Suppressor macrophage (primary cell): ENCODE results near the gene ABLIM1.
A peak's percentile ranks its signal among the peaks of the same experiment; 100 is the strongest.
"Not testable (repeated sequence)": the region's sequence is repeated elsewhere in the genome, so short reads cannot be mapped to it uniquely, and the experiment has no call there.

Source experiments
- DNase-seq, 4 experiments: peaks; one replicate each; pipeline ENCODE4 v3.0.0-alpha.2; 2020 to 2022
- total RNA-seq, 17 experiments: gene quantifications; one replicate each; lab custom pipeline; 2026; ENCODE audit warnings: mixed read lengths in 6 of 17, inconsistent platforms in 3 of 17; lab: John Stamatoyannopoulos, UW

ABLIM1 gene
- total RNA-seq: 2.2 to 46.0 (median 14.9) reads per million in 17 experiments

DNA sequence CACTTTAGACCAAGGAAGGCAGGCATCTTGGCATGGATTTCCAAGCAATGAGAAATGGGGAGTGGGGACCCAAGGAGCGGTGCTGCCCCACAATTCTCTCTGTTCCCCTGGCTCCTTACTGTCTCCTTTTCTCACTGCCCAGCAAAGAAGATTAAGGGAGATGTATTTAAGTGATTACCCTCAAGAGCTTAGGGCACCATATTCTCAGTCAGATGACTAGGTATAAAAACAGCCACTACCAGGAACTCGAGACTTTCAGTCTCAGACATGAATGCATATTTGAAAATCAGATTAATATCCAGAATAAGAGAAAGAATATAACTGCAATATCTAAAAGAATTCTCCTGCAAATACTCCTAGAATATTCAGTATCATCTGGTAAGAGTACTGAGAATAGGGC, at the start of gene ABLIM1:
Gene ABLIM1 (minus strand): TSS at position 101 of the 400 bp plus-strand sequence. CDS start 75 bp downstream, at position 26.
- DNase-seq: no peak

DNA sequence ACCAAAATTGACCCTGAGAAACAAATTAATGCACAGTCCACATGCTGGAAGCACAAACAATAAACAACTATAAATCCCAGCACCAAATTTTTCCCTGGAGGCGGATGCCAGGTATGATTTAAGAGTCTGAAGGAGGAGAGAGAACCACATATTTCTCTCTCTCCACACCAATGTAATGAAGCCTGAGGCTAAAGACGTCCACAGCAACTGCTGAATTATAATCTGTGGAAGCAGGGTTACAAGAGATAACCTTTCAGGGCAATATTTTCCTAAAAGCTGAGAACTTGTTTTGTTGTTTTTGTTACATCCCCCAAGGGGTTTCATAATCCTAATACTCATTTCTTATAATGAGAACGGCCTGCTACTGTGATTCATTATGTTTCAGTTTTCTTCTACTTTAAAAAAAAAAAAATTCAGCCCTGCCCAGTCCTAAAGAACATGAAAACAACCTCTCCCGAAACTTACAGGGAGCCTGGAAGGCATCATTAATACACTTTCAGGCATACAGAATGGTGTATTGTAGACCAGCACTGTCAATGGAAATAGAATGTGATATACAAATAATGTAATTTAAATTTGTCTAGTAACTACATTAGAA, 48.5 kb upstream of the ABLIM1 start:
- DNase-seq: no peak

GRCh38 chr10:114704679-114705078, 46.6 kb upstream of the ABLIM1 start:
- DNase-seq: peak in 1 of 4 experiments; percentile 17

DNA sequence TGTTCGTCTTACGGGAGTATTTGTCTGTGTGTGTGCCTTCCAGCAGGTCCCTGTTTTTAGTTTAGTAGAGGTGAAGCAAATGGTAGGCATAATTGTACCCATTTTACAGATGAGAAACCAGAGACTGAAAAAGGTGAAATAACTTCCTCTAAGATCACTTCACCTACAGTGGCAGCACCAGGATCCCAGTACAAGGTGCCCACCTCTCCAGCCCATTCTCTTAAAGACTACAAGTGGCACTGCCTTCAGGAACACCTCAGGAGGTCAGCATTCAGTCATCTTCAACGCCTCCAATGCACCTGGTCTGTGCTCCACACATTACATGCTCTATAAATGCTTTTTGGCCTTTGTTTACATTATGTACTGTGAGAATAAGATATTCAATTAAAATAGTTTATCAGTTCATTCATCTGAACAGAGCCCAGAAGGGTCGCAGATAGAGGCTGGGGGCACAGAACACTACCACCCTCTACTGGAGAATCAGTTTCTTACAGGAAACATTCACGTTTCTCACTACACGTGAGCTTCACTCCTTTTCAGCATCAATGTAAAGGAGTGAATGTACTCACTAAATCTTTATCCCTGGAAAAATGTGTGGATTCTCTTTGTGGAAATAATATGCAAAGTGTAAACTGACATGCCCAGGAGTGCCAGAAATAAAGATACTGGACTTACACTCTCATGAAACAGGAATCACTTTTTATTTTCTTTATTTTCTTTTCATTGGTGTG, 45.5 kb upstream of the ABLIM1 start:
- DNase-seq: no peak

- DNase-seq: no peak
Observed at GRCh38 chr10:114698271-114699061, 40.4 kb upstream of the ABLIM1 start.

- DNase-seq: no peak
Observed at GRCh38 chr10:114697061-114697598, 39.1 kb upstream of the ABLIM1 start.

DNA sequence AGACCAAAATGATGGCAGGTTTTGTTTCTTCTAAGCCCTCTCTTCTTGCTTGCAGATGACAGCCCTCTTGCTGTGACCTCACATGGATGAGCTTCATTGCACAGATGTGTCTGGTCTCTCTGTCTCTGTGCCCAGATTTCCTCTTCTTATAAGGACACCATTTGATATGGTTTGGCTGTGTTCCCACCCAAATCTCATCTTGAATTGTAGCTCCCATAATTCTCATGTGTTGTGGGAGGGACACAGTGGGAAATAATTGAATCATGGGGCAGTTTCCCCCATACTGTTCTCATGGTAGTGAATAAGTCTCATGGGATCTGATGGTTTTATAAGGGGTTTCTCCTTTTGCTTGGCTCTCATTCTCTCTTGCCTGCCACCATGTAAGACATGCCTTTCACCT, 38.2 kb upstream of the ABLIM1 start:
- DNase-seq: not testable (repeated sequence)

DNA sequence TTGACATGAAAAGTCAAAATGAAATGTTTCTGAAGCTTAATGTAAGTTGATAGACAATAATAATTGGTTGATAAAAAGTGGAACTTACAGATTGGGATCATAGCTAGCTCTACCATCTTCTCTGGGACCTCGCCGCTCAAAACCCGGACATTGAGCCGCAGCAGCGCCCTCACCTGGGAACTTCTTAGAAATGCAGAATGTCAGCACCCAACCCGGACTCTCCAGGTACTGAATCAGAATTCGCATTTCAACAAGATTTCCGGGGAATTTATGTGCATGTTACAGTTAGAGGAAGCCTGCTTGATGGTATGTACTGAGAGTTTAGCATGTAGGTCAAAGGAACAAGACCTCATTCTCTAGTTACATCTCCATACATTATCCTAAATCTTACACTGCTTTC, 36.7 kb upstream of the ABLIM1 start:
- DNase-seq: peak in 3 of 4 experiments; percentile 13 to 36 (median 20)

DNA sequence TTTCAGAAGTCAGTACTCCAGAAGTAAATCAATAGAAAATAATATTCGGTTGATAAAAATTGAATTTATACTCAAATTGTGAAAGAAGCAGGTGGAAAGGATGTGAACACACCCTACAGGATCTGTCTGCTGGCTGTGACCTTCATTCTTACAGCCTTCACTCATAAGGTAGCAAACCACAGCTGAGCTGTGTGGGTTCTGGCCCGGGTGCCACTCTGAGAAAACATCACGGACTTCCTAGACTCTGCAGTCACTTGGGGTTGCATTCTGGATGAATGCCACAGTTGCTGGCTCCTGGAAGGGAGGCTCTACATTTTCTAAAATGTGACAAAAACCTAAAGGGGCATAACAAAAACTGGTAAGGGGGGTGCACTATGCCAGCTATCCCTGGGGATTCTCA, 36.0 kb upstream of the ABLIM1 start:
- DNase-seq: no peak

GRCh38 chr10:114691442-114691941, 33.4 kb upstream of the ABLIM1 start:
- peak in 3 of 4 experiments; percentile 11 to 61 (median 56) for DNase-seq

- DNase-seq: no peak
Observed at GRCh38 chr10:114688786-114689185, 30.7 kb upstream of the ABLIM1 start.

DNA sequence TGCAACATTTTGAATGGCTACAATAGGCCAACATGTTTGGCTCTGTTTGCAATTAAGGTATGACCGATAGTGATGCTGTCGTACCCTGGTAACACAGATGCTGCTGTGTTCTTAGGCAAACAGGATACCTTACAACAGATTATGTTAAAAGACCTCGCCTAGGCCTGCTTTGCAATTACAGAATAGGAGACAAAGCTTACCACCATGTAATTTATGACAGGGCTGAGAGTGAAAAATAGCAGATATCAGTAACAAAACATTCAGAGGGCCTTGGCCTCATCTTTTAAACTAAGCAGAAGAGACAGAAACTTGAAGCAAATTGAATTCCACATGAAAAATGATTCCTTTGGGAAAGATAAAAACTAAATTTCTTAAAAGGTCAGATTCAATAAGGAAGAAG, 29.4 kb upstream of the ABLIM1 start:
- DNase-seq: no peak

DNA sequence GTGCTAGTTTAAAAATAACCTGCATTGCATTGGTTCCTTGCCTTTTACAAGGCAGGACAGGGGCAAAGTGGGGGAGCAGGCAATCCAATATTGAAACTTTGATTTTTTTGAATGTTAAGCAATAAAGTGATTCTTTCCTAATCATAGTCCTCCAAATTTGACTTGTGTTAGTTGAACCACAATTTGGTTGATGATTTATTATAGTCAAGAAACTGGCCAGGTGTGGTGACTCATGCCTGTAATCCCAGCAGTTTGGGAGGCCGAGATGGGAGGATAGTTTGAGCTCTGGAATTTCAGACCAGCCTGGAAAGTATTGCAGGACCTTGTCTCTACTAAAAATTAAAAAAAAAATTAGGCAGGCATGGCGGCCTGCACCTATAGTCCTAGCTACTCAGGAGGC, 27.9 kb upstream of the ABLIM1 start:
- DNase-seq: no peak

DNA sequence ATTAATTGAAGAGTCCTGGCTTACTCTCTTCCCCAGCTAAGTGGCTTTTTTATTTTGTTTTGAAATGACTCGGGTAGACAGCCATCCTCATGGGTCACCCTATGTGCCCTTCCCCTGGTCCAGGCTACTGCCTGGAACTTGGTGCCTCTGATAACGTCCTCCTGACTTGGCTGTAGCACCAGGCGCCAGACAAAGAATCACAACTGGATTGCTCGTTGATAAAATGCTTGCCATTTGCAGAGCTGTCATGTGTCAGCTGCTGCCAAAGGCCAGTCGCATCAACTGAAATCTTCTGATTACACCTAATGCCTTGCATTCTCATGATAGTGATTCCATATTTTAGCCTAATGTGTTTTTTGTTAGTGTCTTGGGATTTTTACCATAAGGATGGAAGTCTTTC, 27.4 kb upstream of the ABLIM1 start:
- no peak for DNase-seq

GRCh38 chr10:114684822-114685209, 26.7 kb upstream of the ABLIM1 start:
- DNase-seq: no peak

DNA sequence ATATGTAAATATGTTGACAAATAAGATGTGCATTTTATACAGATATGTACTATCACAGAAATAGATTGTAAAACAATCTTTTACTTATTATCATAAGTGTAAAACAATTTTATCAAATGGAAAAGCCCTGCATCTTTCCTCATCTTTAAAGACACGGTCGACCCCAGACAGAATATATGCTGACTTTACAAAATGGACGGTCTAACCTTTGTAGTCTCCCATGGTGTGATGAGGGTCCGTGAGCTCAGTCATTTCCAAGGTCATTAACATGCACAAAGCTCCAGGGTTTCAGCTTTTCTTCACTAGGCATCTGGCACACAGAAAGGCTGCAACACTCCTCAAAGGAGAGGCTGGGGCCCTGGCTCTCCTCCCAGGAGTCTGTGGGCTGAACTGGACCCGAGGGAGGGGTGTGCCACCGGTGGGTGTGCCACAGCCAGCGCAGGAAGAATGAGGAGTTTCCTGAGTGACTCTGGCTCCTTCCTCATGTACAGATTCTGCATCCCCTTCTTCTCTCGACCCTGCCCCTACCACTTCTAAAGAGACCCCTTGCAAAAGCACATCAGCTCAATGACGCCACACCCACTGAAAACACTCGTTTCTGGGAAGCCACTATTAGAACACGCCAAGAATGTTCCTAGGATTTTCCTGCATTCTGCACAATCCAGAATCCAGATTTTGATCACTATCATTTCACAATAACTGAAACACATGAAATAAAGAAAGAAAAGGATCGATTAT, 26.2 kb upstream of the ABLIM1 start:
- no peak for DNase-seq

- no peak for DNase-seq
Observed at GRCh38 chr10:114683593-114683992, 25.5 kb upstream of the ABLIM1 start.

GRCh38 chr10:114683162-114683561, 25.1 kb upstream of the ABLIM1 start:
- no peak for DNase-seq

- no peak for DNase-seq
Observed at GRCh38 chr10:114682532-114682931, 24.5 kb upstream of the ABLIM1 start.

- DNase-seq: no peak
Observed at GRCh38 chr10:114682121-114682520, 24.0 kb upstream of the ABLIM1 start.

DNA sequence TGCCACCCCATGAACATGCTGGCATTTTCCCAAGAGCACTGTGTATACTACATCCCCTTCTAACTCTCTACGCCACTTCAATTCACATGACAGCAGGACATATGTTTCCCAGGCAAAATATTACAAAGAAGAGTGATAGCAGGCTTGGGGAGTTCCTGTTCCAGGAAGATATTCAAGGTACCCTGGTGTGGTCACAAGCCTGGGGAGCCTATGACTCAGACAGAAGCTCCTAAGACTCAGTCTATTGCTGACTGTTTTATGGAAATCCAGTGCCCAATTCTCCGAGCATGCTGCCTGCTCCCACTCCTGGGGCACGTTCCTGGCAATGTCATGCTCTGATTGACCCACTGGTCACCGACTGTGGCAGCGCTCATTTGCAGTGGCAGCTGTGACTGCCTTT, 23.5 kb upstream of the ABLIM1 start:
- peak in 1 of 4 experiments; percentile 9 for DNase-seq

- DNase-seq: no peak
Observed at GRCh38 chr10:114680543-114681117, 22.6 kb upstream of the ABLIM1 start.
